Measurements from ENCODE around the gene APOA4.
"Not testable (repeated sequence)": the region's sequence is repeated elsewhere in the genome, so short reads cannot be mapped to it uniquely, and the experiment has no call there.

Gene APOA4

GRCh38 chr11:116847612-116848011, 24.5 kb upstream of the APOA4 start:
- DNase-seq, result no peak

- no peak for DNase-seq
Measured at GRCh38 chr11:116844722-116845121, 21.6 kb upstream of the APOA4 start.

GRCh38 chr11:116843661-116844060, 20.6 kb upstream of the APOA4 start:
- no peak for DNase-seq

- no peak for DNase-seq
Measured at GRCh38 chr11:116842909-116843308, 19.8 kb upstream of the APOA4 start.

GRCh38 chr11:116842117-116842516, 19.0 kb upstream of the APOA4 start:
- no peak for DNase-seq

- no peak for DNase-seq
Measured at GRCh38 chr11:116840746-116841296, 17.7 kb upstream of the APOA4 start.

GRCh38 chr11:116840224-116840745, 17.2 kb upstream of the APOA4 start:
- DNase-seq, result no peak

- no peak for DNase-seq
Measured at GRCh38 chr11:116838321-116839084, 15.4 kb upstream of the APOA4 start.

- no peak for DNase-seq
Measured at GRCh38 chr11:116837231-116838091, 14.4 kb upstream of the APOA4 start, which contains the start of gene APOA1. Gene APOA1 (minus strand): TSS chr11:116837622. CDS start chr11:116837387, 235 bp downstream.

GRCh38 chr11:116836632-116836991, 13.5 kb upstream of the APOA4 start:
- no peak for DNase-seq

- DNase-seq, result peak; percentile 75
Measured at GRCh38 chr11:116835791-116836631, 12.9 kb upstream of the APOA4 start.

- no peak for DNase-seq
Measured at GRCh38 chr11:116835042-116835772, 12.1 kb upstream of the APOA4 start.

- not testable (repeated sequence) for DNase-seq
Measured at GRCh38 chr11:116834535-116835041, 11.5 kb upstream of the APOA4 start.

GRCh38 chr11:116833816-116834534, 10.9 kb upstream of the APOA4 start:
- DNase-seq, result no peak

- DNase-seq, result no peak
Measured at GRCh38 chr11:116833491-116833815, 10.3 kb upstream of the APOA4 start.

GRCh38 chr11:116832350-116833290, 9.5 kb upstream of the APOA4 start:
- DNase-seq, result no peak

- DNase-seq, result no peak
Measured at GRCh38 chr11:116831790-116832349, 8.8 kb upstream of the APOA4 start.

GRCh38 chr11:116830184-116830912, 7.2 kb upstream of the APOA4 start:
- no peak for DNase-seq

Data from central memory CD4-positive, alpha-beta T cell (primary cell).